Activated CD4-positive, alpha-beta T cell treated with anti-CD3 and anti-CD28 coated beads for 36 hours (primary cell): ENCODE measurements around the gene TMC7. TPM values are rescaled to one million over a fixed set of nuclear protein-coding genes. Genes with fewer than 3 reads are reported as not detected.

Experiments
- ATAC-seq: fragments of 200-7000 bp; cut with Tn5 transposase; one replicate; pipeline ENCODE4 v1.10.0; 2021; ENCODE audit warnings: mild to moderate bottlenecking, moderate library complexity
- CTCF ChIA-PET: fragments of 350-600 bp; sonication (Branson Sonifier 250); formaldehyde crosslinking; loops from one replicate; lab custom pipeline; 2021; ENCODE audit warnings: antibody characterized with exemption; lab: Charles Lee
- POLR2A ChIA-PET: fragments of 350-600 bp; sonication (Branson Sonifier 250); formaldehyde crosslinking; loops from one replicate; lab custom pipeline; 2021; ENCODE audit warnings: antibody characterized with exemption, inconsistent platforms; lab: Charles Lee
- DNase-seq: peaks from one replicate; pipeline ENCODE4 v3.0.0-alpha.2; 2020
- H3K27ac Mint-ChIP-seq: one replicate; pipeline ENCODE4 v1.8.0; 2021; ENCODE audit warnings: mixed read lengths
- H3K27me3 Mint-ChIP-seq: one replicate; pipeline ENCODE4 v1.8.0; 2021; ENCODE audit warnings: mixed read lengths
- H3K36me3 Mint-ChIP-seq: one replicate; pipeline ENCODE4 v1.8.0; 2021; ENCODE audit warnings: low read depth, mixed read lengths
- H3K4me1 Mint-ChIP-seq: one replicate; pipeline ENCODE4 v1.8.0; 2021; ENCODE audit warnings: mixed read lengths
- H3K4me3 Mint-ChIP-seq: one replicate; pipeline ENCODE4 v1.8.0; 2021; ENCODE audit warnings: mild to moderate bottlenecking, moderate library complexity, mixed read lengths
- H3K9me3 Mint-ChIP-seq: one replicate; pipeline ENCODE4 v1.8.0; 2021; ENCODE audit warnings: low read depth, mixed read lengths
- intact Hi-C, 2 experiments: fragments of 100-400 bp; cut with DNase I in 1 of 2; cut with micrococcal nuclease in 1 of 2; formaldehyde crosslinking; loops; one replicate each; pipeline versions ENCODE4 v1.14.2 to v1.15.1; 2022 to 2024; cut with DNase I, micrococcal nuclease
- total RNA-seq, 2 experiments: library from RNA; stranded (reverse); gene quantifications; one replicate each; pipeline ENCODE4 v1.2.3, GENCODE V29; 2021

The TMC7 gene
- total RNA-seq, 2 experiments from 2014 or later, result not detected

DNA sequence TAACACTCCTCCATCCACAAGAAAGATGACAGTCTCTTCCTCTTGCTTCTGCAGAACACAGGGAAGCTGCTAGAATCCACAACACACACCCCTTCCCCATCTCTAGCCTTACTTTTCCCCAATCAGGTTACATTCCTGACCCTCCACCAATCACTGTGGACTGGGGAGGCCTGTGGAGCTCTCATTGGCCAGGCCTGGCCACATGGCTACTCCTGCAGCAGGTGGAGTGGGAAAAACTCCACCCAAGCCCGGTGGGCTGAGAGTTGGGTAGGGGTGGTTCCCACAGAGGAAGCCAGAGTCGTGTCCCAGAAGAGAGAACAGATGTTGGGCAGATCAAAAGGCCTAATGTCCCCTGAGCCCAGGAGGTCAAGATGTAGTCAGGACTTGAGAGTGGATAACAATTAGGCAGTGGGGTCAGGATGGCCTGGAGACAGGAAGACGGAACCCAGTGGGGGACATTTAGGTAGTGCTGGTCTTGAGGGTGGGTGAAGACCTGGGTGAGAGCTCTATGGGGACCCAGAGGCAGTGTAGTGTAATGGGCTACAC is 105.7 kb downstream of the TMC7 start:
- Mint-ChIP-seq H3K9me3 (peaks cover 5% of the 10 kb centered on the region), H3K4me1 (peaks cover 6% of the 10 kb centered on the region), H3K36me3 (peaks cover 2% of the 10 kb centered on the region), H3K27me3 (peaks cover 8% of the 10 kb centered on the region), H3K27ac (no peak overlapping the region), H3K4me3 (no peak overlapping the region)
- DNase-seq, result no peak
- intact Hi-C loops, result loop anchor here (5.0 to 10.0 kb wide), 4 partner anchors 48 to 795 kb away; partner anchors contain the start of genes CCP110 (in 1 of the 2), GDE1 (in 1 of the 2) and GPRC5B (in 1 of the 2)
- ChIA-PET CTCF (no interaction called here), POLR2A (no interaction called here)
- no peak for ATAC-seq

- CTCF ChIA-PET, result no interaction called here
- ATAC-seq (no peak), DNase-seq (no peak)
- H3K9me3 Mint-ChIP-seq, result peaks cover 5% of the 10 kb centered on the region
- POLR2A ChIA-PET, result no interaction called here
- peaks cover 7% of the 10 kb centered on the region for H3K27me3 Mint-ChIP-seq
- H3K4me1 Mint-ChIP-seq, result peaks cover 16% of the 10 kb centered on the region
- H3K36me3 Mint-ChIP-seq, result peaks cover 2% of the 10 kb centered on the region
- intact Hi-C loops, result no loop called here
- no peak overlapping the region for H3K4me3 Mint-ChIP-seq
- H3K27ac Mint-ChIP-seq, result no peak overlapping the region
Measured at GRCh38 chr16:19090916-19091315, 107.2 kb downstream of the TMC7 start.

DNA sequence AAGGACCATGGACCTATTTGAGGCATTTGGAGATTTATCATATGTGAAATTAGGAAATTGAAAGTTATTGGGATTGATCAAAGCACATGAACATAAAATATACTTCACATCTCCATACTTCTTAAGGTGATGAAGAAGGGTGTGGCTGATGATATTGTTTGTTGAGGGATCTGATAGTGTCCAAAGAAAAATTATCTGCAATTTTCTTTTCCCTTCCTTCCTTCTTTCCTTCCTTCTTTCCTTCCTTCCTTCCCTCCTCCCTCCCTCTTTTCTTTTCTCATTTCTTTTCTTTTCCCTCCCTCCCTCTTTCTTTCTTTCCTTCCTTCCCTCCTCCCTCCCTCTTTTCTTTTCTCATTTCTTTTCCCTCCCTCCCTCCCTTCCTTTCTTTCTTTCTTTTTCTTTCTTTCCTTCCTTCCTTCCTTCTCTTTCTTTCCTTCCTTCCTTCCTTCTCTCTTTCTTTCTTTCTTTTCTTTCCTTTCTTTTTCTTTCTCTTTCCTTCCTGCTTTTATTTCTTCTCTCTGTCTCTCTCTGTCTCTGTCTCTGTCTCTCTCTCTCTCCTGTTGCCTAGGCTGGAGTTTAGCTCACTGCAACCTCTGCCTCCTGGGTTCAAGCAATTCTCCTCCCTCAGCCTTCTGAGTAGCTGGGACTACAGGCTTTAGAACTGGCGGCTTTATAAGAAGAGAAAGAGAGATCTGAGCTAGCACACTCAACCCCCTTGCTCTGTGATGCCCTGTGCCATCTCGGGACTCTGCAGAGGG is 109.1 kb downstream of the TMC7 start:
- CTCF ChIA-PET, result no interaction called here
- POLR2A ChIA-PET, result no interaction called here

DNA sequence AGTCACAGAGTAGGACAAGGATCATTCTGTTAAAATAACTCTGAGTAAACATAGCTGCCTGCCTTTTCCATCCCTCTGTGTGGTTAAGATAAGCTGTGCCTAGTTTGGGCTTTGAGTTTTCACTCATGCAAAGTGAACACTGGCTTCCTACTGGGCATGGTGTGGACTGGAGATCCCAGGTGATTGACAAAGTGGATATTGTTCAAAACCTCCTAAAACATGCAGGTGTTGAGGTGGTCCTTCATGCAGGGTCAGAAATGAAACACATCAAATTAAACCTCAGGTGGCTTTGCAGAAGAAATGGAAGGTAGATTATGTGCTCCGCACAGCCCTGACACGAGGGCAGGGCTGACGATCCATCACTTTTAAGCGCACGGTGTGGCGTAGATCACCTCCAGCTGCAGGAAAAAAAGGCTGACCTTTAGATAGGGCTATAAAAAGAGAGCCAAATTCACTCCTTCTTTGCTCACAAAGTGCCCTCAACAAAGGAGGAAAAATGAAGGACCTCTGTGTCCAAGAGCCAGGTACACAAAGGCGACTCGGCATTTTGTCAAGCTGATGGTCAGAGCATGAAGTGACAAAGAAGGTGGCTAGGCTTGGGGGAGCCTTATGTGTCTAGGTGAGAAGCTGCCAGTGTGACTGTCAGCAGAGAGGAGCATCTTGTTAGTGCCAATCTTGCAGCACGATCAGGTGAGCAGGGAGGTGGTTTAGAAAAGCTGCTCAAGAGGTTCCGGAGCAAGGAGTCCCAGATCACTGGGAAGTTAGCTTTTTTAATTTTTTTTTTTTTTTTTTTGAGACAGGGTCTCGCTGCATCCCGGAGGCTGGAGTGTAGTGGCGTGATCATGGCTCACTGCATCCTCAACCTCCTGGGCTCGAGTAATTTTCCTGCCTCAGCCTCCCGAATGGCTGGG is 110.2 kb downstream of the TMC7 start:
- Mint-ChIP-seq H3K27ac (no peak overlapping the region), H3K27me3 (peaks cover 12% of the 10 kb centered on the region), H3K36me3 (peaks cover 5% of the 10 kb centered on the region), H3K9me3 (peaks cover 11% of the 10 kb centered on the region), H3K4me3 (no peak overlapping the region), H3K4me1 (peaks cover 14% of the 10 kb centered on the region)
- ATAC-seq, result no peak
- no peak for DNase-seq
- ChIA-PET POLR2A (no interaction called here), CTCF (interaction anchor here (1.1 to 1.9 kb wide), 5 partner anchors 7 to 409 kb away, joined by 3 to 5 read pairs (median 4); no protein-coding TSS in a partner anchor)
- intact Hi-C loops, result no loop called here

More for the DNA sequence above, 109.1 kb downstream of the TMC7 start:
- H3K36me3 Mint-ChIP-seq, result peaks cover 3% of the 10 kb centered on the region
- H3K9me3 Mint-ChIP-seq, result peaks cover 7% of the 10 kb centered on the region
- intact Hi-C loops, result no loop called here
- peaks cover 8% of the 10 kb centered on the region for H3K27me3 Mint-ChIP-seq
- no peak for ATAC-seq
- no peak overlapping the region for H3K4me3 Mint-ChIP-seq
- no peak overlapping the region for H3K27ac Mint-ChIP-seq
- DNase-seq, result no peak
- peaks cover 14% of the 10 kb centered on the region for H3K4me1 Mint-ChIP-seq

DNA sequence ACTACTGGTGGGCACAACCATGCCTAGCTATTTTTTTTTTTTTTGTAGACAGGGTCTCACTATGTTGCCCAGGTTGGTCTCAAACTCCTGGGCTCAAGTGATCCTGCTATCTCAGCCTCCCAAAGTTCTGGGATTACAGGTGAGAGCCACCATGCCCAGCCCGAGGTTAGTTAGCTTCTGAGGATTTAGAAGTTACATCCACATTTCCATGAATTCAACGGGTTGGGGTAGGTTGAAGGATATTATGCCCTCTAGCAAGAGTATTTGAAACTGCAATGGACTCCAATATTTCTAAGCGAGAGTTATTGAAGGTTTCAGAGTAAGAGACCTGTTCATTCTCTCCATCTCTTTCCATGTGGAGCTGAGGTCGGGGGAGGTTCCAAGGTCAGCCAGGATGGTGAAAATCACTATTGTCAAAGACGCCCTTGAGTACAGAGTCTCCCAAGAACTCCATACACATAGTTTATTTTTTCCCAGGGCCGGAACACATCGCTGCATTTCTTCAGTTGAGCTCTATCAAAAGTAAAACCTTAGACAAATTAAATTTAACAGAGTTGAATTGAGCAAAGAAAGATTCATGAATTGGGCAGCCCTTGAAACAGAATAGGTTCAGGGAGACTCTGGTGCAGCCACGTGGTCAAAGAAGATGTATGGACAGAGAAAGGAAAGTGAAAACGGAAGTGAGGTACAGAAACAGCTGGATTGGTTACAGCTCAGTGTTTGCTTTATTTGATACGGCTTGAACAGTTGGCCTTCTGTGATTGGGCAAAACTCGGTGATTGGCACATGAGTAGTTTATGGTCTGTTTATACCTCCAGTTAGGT is 111.0 kb downstream of the TMC7 start:
- CTCF ChIA-PET, result interaction anchor here (0.6 to 1.9 kb wide), 6 partner anchors 8 to 408 kb away, joined by 3 to 5 read pairs (median 4); no protein-coding TSS in a partner anchor
- H3K27me3 Mint-ChIP-seq, result peaks cover 12% of the 10 kb centered on the region
- H3K4me1 Mint-ChIP-seq, result peaks cover 14% of the 10 kb centered on the region
- POLR2A ChIA-PET, result interaction anchor here (0.5 kb wide), 1 partner anchor 300 kb away, joined by 5 read pairs; no protein-coding TSS in a partner anchor
- DNase-seq (peak; percentile 11), ATAC-seq (peak; percentile 57)
- H3K36me3 Mint-ChIP-seq, result peaks cover 5% of the 10 kb centered on the region
- peaks cover 11% of the 10 kb centered on the region for H3K9me3 Mint-ChIP-seq
- no peak overlapping the region for H3K4me3 Mint-ChIP-seq
- peak overlapping the region; percentile 56 for H3K27ac Mint-ChIP-seq
- intact Hi-C loops, result no loop called here

- POLR2A ChIA-PET, result no interaction called here
- Mint-ChIP-seq H3K27me3 (peaks cover 12% of the 10 kb centered on the region), H3K27ac (no peak overlapping the region), H3K9me3 (peaks cover 11% of the 10 kb centered on the region), H3K4me1 (peaks cover 14% of the 10 kb centered on the region), H3K36me3 (peaks cover 5% of the 10 kb centered on the region), H3K4me3 (no peak overlapping the region)
- DNase-seq (no peak), ATAC-seq (no peak)
- intact Hi-C loops, result no loop called here
- CTCF ChIA-PET, result interaction anchor here (1.4 kb wide), 1 partner anchor 9 kb away, joined by 5 read pairs; no protein-coding TSS in a partner anchor
Measured at GRCh38 chr16:19095654-19096053, 111.9 kb downstream of the TMC7 start.

DNA sequence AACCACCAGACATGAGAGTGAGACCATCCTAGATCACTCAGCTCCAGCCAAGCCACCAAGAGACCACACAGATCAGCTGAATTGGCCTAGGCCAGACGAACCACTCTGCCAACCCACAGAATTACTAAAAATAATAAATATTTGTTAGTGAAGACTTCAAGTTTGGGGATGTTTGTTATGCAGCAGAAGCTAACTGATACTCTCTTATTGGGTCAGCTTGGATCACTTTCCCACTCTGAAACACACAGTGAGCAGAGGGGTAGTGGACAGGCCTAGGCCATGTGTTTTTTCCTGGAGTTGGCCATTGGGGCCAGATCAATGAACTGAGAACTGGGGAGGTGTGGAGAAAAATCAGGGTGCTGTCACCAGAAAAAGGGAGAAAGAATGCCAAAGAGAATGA is 114.4 kb downstream of the TMC7 start:
- H3K27me3 Mint-ChIP-seq, result peaks cover 10% of the 10 kb centered on the region
- DNase-seq (no peak), ATAC-seq (no peak)
- H3K27ac Mint-ChIP-seq, result no peak overlapping the region
- ChIA-PET CTCF (interaction anchor here (0.7 kb wide), 1 partner anchor 84 kb away, joined by 5 read pairs; no protein-coding TSS in a partner anchor), POLR2A (no interaction called here)
- peaks cover 3% of the 10 kb centered on the region for H3K36me3 Mint-ChIP-seq
- peaks cover 14% of the 10 kb centered on the region for H3K4me1 Mint-ChIP-seq
- intact Hi-C loops, result no loop called here
- peaks cover 7% of the 10 kb centered on the region for H3K9me3 Mint-ChIP-seq
- H3K4me3 Mint-ChIP-seq, result no peak overlapping the region

- ATAC-seq (no peak), DNase-seq (no peak)
- Mint-ChIP-seq H3K27me3 (peaks cover 8% of the 10 kb centered on the region), H3K4me1 (no peaks in the 10 kb centered on the region), H3K36me3 (peaks cover 3% of the 10 kb centered on the region), H3K4me3 (no peak overlapping the region), H3K27ac (no peak overlapping the region), H3K9me3 (peaks cover 7% of the 10 kb centered on the region)
- CTCF ChIA-PET, result interaction anchor here (1.1 kb wide), 1 partner anchor 35 kb away, joined by 3 read pairs; the partner anchor contains the start of gene COQ7
- intact Hi-C loops, result no loop called here
- POLR2A ChIA-PET, result no interaction called here
Measured at GRCh38 chr16:19102187-19102872, 118.6 kb downstream of the TMC7 start.

GRCh38 chr16:19104607-19105006 is 120.9 kb downstream of the TMC7 start:
- CTCF ChIA-PET, result interaction anchor here (1.0 kb wide), 1 partner anchor 19 kb away, joined by 3 read pairs; no protein-coding TSS in a partner anchor
- ATAC-seq, result no peak
- H3K4me1 Mint-ChIP-seq, result peaks cover 7% of the 10 kb centered on the region
- H3K9me3 Mint-ChIP-seq, result no peaks in the 10 kb centered on the region
- intact Hi-C loops, result no loop called here
- H3K27me3 Mint-ChIP-seq, result peaks cover 3% of the 10 kb centered on the region
- no peak overlapping the region for H3K27ac Mint-ChIP-seq
- no peaks in the 10 kb centered on the region for H3K36me3 Mint-ChIP-seq
- no peak overlapping the region for H3K4me3 Mint-ChIP-seq
- no peak for DNase-seq
- POLR2A ChIA-PET, result no interaction called here

- POLR2A ChIA-PET, result no interaction called here
- H3K9me3 Mint-ChIP-seq, result no peaks in the 10 kb centered on the region
Measured at GRCh38 chr16:19105131-19105530, 121.4 kb downstream of the TMC7 start.

More at GRCh38 chr16:19105131-19105530, 121.4 kb downstream of the TMC7 start:
- no peak overlapping the region for H3K4me3 Mint-ChIP-seq
- ATAC-seq (no peak), DNase-seq (no peak)
- no peaks in the 10 kb centered on the region for H3K36me3 Mint-ChIP-seq
- CTCF ChIA-PET, result interaction anchor here (1.0 to 1.3 kb wide), 2 partner anchors 19 to 75 kb away, joined by 3 to 5 read pairs; no protein-coding TSS in a partner anchor
- intact Hi-C loops, result no loop called here
- H3K4me1 Mint-ChIP-seq, result peaks cover 7% of the 10 kb centered on the region
- H3K27me3 Mint-ChIP-seq, result peaks cover 5% of the 10 kb centered on the region
- no peak overlapping the region for H3K27ac Mint-ChIP-seq
